GM12891 (cell line): Measurements from ENCODE around the gene WNT8B.

Experiments
- POLR2A ChIP-seq: IDR thresholded peaks from 2 replicates; pipeline ENCODE4 v1.6.1; 2011; ENCODE audit warnings: low read depth, low read length, control low read depth
- POLR2AphosphoS5 ChIP-seq: IDR thresholded peaks from 2 replicates; pipeline ENCODE4 v1.6.1; 2011; ENCODE audit warnings: low read depth, low read length, control low read depth
- POU2F2 ChIP-seq: IDR thresholded peaks from 2 replicates; pipeline ENCODE4 v1.6.1; 2011; ENCODE audit warnings: low read depth, mild to moderate bottlenecking, control low read depth, low read length, moderate library complexity
- TAF1 ChIP-seq: IDR thresholded peaks from 2 replicates; pipeline ENCODE4 v1.6.1; 2011; ENCODE audit warnings: low read depth, low read length, control low read depth

GRCh38 chr10:100482181-100482833 is 19.5 kb downstream of the WNT8B start:
- TF ChIP-seq POLR2A, result no peak
- TF ChIP-seq POLR2AphosphoS5, result no peak
- TF ChIP-seq POU2F2, result no peak
- TF ChIP-seq TAF1, result no peak
